Right lobe of liver (tissue), 4 donors: ENCODE measurements around the gene CYP4Z1.
"Not testable (repeated sequence)": the region's sequence is repeated elsewhere in the genome, so short reads cannot be mapped to it uniquely, and the experiment has no call there.

ENCODE experiments used
- POLR2A ChIP-seq: fragments of 450-650 bp; IDR thresholded peaks from one replicate; pipeline ENCODE4 v1.6.1; 2017; ENCODE audit warnings: antibody characterized with exemption, mild to moderate bottlenecking
- TF ChIP-seq, protein P1 (sequence below), 4 donors: fragments of 200-600 bp in 3 of 4; fragments of 450-650 bp in 1 of 4; IDR thresholded peaks; one replicate each; pipeline versions ENCODE4 v1.5.1 to v1.8.0; 2016 to 2022; ENCODE audit warnings: antibody characterized with exemption in 4 of 4, mild to moderate bottlenecking in 2 of 4
- donor health status: DM: no; HTN: no; CAD: no.
- donor health status: DM: no; HTN: no; CAD: no.
- donor health status: DM: no; HTN: yes; CAD: no.

DNA sequence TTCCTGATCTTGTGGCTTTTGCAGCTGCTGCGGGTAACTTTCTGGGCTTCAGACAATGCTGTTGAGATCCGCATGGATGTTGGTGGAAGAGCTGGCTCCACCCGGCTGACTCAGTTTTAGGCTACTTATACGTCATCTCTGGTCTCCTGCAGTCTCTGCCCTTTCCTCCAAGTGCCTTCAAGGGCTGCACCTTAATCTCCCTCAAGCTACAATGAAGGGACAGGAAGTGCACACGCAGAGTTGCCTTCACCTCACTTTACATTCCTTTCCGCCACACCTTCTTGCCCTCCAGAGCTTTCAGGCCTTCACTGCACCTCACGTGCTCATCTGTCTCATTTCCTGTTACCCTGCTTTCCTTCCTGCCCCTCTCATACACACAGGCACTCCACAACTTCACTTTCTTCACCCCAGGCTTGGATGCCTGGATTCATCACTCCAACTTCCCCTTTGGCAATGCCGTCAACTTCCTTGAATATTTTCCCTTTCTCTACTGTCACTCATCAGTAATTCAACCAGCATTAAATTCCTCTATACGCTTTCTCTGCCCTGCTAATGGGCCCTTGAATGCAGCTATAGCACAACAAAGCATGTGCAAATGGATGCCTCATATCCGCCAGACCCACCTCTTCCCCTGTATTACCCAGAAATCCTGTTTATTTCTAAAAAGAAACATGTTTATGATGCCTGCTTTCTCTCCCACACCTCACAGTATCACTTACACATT lies 41.0 kb downstream of the CYP4Z1 start:
- TF ChIP-seq, protein P1, sequence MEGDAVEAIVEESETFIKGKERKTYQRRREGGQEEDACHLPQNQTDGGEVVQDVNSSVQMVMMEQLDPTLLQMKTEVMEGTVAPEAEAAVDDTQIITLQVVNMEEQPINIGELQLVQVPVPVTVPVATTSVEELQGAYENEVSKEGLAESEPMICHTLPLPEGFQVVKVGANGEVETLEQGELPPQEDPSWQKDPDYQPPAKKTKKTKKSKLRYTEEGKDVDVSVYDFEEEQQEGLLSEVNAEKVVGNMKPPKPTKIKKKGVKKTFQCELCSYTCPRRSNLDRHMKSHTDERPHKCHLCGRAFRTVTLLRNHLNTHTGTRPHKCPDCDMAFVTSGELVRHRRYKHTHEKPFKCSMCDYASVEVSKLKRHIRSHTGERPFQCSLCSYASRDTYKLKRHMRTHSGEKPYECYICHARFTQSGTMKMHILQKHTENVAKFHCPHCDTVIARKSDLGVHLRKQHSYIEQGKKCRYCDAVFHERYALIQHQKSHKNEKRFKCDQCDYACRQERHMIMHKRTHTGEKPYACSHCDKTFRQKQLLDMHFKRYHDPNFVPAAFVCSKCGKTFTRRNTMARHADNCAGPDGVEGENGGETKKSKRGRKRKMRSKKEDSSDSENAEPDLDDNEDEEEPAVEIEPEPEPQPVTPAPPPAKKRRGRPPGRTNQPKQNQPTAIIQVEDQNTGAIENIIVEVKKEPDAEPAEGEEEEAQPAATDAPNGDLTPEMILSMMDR (IDR thresholded peaks at IDR 0.05) = not testable (repeated sequence)
- not testable (repeated sequence) for TF ChIP-seq POLR2A
